DMS53 treated with DMSO at 0.1 percent for 48 hours (cell line): ENCODE measurements around the gene MDM2.
"Not testable (repeated sequence)": the region's sequence is repeated elsewhere in the genome, so short reads cannot be mapped to it uniquely, and the experiment has no call there.

Experiments used
- DNase-seq: peaks from one replicate; lab custom pipeline; 2025; ENCODE audit not compliant: unreplicated experiment; lab: John Stamatoyannopoulos, UW

Gene MDM2

DNA sequence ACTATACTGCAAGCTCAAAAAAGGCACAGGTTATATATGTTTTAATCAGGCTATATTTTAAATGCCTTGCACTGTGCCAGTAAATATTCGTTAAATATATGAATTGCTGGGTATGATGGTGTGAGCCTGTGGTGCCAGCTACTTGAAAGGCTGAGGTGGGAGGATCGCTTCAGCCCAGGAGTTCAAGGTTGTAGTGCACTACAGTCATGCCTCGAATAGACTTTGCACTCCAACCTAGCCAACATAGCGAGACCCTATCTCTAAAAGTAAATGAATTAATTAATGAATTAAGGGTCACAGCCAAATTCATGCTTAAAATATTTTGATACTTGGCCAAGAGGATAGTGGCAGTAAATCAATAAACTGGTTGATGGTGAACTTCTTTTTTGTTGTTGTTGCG, 22.2 kb upstream of the MDM2 start:
- DNase-seq: no peak

GRCh38 chr12:68786929-68787328, 21.0 kb upstream of the MDM2 start:
- no peak for DNase-seq

- no peak for DNase-seq
Observed at GRCh38 chr12:68788554-68789143, 19.3 kb upstream of the MDM2 start.

- DNase-seq: peak; percentile 26
Observed at GRCh38 chr12:68789144-68789878, 18.7 kb upstream of the MDM2 start.

DNA sequence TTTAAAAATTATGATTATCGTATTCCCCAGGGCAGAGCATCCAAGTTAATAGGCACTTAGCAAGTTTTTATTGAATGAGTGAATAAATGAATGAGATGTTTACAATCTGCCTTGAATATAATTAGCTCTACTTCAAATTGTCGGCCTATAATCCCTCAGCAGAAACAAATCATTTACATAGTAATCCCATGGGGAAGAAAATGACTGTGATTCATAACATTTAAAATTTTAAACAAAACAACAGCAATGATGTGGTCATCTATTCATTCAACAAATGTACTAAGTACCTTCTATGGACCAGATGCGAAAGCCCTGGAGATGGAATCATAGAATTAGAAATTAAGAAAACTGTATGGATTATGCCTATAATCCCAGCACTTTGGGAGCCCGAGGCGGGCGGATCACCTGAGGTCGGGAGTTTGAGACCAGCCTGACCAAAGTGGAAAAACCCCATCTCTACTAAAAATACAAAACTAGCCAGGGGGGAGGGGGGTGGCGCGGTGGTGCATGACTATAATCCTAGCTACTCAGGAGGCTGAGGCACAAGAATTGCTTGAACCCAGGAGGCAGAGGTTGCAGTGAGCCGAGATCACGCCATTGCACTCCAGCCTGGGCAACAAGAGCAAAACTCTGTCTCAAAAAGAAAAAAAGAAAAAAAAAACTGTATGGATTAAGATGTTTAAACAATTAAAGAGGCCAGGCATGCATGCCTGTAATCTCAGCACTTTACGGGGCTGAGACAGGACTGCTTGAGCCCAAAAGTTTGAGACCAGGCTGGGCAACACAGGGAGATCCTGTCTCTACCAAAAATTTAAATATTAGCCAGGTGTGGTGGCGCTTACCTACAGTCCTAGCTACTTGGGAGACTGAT, 17.7 kb upstream of the MDM2 start:
- no peak for DNase-seq

- DNase-seq: no peak
Observed at GRCh38 chr12:68790952-68791234, 17.1 kb upstream of the MDM2 start.

GRCh38 chr12:68791897-68792481, 16.0 kb upstream of the MDM2 start:
- DNase-seq: no peak

DNA sequence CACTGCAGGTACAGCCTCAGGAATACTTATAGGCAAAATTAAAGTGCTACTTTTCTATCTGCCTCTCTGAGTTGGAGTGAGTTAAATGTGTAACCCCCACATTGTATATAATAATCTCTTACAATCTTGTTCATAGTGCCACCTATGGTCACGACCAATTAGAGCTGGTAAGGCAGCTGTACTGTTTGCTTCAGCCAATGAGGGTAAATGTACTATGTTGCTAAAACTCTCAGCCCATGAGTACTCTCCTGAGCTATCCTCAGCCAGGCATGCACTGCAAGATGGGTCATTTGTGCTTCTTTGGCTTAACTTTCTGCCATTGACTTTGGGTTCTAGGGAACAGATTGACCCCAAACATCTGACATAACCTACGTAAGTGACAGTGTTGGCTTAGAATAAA, 15.0 kb upstream of the MDM2 start:
- DNase-seq: peak; percentile 36

- DNase-seq: no peak
Observed at GRCh38 chr12:68793436-68793835, 14.5 kb upstream of the MDM2 start.

DNA sequence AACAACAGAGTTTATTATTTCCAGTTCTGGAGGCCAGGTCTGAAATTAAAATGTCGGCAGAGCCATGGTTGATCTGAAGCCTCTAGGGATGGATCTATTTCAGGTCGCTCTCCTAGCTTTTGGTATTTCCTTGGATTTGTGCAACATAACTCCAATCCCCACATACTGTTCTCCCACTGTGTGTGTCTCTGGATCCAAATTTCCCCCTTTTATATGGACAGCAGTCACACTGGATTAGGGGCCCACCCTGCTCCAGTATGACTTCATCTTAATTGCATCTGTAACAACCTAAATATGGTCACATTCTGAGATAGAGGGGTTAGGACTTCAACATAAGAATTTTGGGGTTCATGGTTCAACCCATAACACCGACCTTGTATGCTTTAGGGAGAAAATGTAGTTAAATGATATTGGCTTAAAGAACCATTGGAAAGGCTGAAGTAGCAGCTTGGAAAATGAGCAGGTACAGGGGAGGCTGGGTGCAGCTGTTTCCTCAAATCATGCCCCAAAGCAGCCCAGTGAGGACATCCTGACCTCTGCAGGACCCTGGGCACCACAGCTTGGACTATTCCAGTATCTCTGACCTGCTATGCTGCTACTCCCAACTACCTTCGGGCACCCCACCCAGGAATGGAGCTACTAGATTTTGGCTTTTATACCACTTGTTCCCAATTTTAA, 13.9 kb upstream of the MDM2 start:
- no peak for DNase-seq

GRCh38 chr12:68794653-68795251, 13.2 kb upstream of the MDM2 start:
- no peak for DNase-seq

GRCh38 chr12:68796399-68796798, 11.6 kb upstream of the MDM2 start:
- no peak for DNase-seq

- DNase-seq: no peak
Observed at GRCh38 chr12:68798882-68799234, 9.1 kb upstream of the MDM2 start.

- DNase-seq: peak; percentile 46
Observed at GRCh38 chr12:68800294-68800693, 7.7 kb upstream of the MDM2 start.

DNA sequence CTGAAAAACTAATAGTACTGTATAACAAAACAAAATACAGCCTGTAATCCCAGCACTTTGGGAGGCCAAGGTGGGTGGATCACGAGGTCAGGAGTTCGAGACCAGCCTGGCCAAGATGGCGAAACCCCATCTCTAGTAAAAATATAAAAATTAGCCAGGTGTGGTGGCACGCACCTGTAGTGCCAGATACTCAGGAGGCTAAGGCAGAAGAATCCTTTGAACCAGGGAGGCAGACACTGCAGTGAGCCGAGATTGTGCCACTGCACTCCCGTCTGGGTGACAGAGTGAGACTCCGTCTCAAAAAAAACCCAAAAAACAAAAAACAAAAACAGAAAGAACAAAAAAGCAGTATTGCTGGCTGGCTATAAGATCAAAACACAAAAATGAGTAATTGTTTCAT, 6.9 kb upstream of the MDM2 start:
- DNase-seq: not testable (repeated sequence)

- DNase-seq: not testable (repeated sequence)
Observed at GRCh38 chr12:68802372-68802745, 5.6 kb upstream of the MDM2 start.

DNA sequence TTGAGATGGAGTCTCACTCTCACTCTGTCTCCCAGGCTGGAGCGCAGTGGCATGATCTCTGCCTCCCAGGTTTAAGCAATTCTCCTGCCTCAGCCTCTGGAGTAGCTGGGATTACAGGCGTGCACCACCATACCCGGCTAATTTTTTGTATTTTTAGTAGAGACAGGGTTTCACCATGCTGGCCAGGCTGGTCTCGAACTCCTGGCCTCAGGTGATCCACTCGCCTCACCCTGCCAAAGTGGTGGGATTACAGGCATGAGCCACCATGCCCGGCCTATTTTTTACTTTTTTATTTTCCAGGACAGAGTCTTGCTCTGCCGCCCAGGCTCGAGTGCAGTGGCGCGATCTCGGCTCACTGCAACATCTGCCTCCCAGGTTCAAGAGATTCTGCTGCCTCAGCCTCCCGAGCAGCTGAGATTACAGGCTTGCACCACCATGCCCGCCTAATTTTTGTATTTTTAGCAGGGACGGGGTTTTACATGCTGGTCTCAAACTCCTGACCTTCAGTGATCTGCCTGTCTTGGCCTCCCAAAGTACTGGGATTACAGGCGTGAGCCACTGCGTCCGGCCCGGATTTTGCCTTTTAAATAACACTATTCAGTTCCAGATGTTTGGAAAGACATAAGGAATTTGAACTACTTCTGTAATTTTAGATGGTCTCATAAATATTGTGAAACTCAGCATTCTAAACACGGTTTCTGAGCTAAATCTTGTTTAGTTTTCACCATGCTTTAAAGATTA, 4.9 kb upstream of the MDM2 start:
- not testable (repeated sequence) for DNase-seq

GRCh38 chr12:68803948-68804656, 3.9 kb upstream of the MDM2 start:
- no peak for DNase-seq
